A673 (cell line): ENCODE measurements around the gene TLE4. TPM values are rescaled to one million over a fixed set of nuclear protein-coding genes. Genes with fewer than 3 reads are reported as not detected.

Experiments
- BruUV-seq: library from RNA; stranded (reverse); fragments of 400-500 nt; replicated peaks from 2 replicates; lab custom pipeline; 2021; lab: Mats Ljungman, UMichigan
- CTCF ChIA-PET: fragments of 300-600 bp; sonication (Branson Sonifier 250); formaldehyde crosslinking; loops from one replicate; lab custom pipeline; 2022; ENCODE audit warnings: antibody characterized with exemption; lab: Charles Lee
- POLR2A ChIA-PET: fragments of 300-600 bp; sonication (Branson Sonifier 250); formaldehyde crosslinking; loops from one replicate; lab custom pipeline; 2022; ENCODE audit warnings: antibody characterized with exemption; ENCODE audit not compliant: low non-redundant PET; lab: Charles Lee
- DNase-seq: peaks from one replicate; pipeline ENCODE4 v3.0.0-alpha.2; 2015; ENCODE audit warnings: low spot score
- H3K27ac ChIP-seq: fragments of 200-600 bp; sonication (generic); 2 replicates; pipeline ENCODE4 v1.5.1; 2016; ENCODE audit warnings: mixed run types, low read depth, mild to moderate bottlenecking, mixed read lengths, antibody characterized with exemption, low read length; ENCODE audit not compliant: poor library complexity, severe bottlenecking
- H3K27me3 ChIP-seq: fragments of 200-600 bp; sonication (generic); replicated peaks from 2 replicates; pipeline ENCODE4 v1.6.1; 2017; ENCODE audit warnings: mixed run types, low read depth, mild to moderate bottlenecking, mixed read lengths, antibody characterized with exemption, low read length; ENCODE audit not compliant: insufficient read depth, poor library complexity
- H3K36me3 ChIP-seq: fragments of 200-600 bp; sonication (generic); 2 replicates; pipeline ENCODE4 v1.6.1; 2016; ENCODE audit warnings: mixed run types, mild to moderate bottlenecking, mixed read lengths, antibody characterized with exemption, low read length; ENCODE audit not compliant: insufficient read depth, poor library complexity, severe bottlenecking
- H3K4me1 ChIP-seq: fragments of 200-600 bp; sonication (generic); 2 replicates; pipeline ENCODE4 v1.6.1; 2017; ENCODE audit warnings: mixed run types, mild to moderate bottlenecking, mixed read lengths, antibody characterized with exemption, low read length; ENCODE audit not compliant: insufficient read depth, poor library complexity, severe bottlenecking
- H3K4me3 ChIP-seq: fragments of 200-600 bp; sonication (generic); 2 replicates; pipeline ENCODE4 v1.5.1; 2016; ENCODE audit warnings: low read depth, mixed run types, mild to moderate bottlenecking, mixed read lengths, low read length; ENCODE audit not compliant: poor library complexity, severe bottlenecking
- H3K9me3 ChIP-seq: fragments of 200-600 bp; sonication (generic); 2 replicates; pipeline ENCODE4 v1.6.1; 2016; ENCODE audit warnings: mixed run types, low read depth, mild to moderate bottlenecking, mixed read lengths, antibody characterized with exemption, low read length; ENCODE audit not compliant: poor library complexity, severe bottlenecking
- CTCF ChIP-seq: fragments of 300-800, 200-600 bp; sonication (generic); conservative IDR thresholded peaks from 2 replicates; pipeline ENCODE4 v1.5.1; 2017; ENCODE audit warnings: low read depth, mild to moderate bottlenecking, antibody characterized with exemption, low read length, moderate library complexity, mixed read lengths
- EZH2 ChIP-seq: fragments of 200-600 bp; sonication (generic); IDR thresholded peaks from 2 replicates; pipeline ENCODE4 v1.6.1; 2017; ENCODE audit warnings: borderline replicate concordance, low read depth, mild to moderate bottlenecking, mixed read lengths, antibody characterized with exemption, low read length; ENCODE audit not compliant: poor library complexity, severe bottlenecking
- intact Hi-C: fragments of 100-400 bp; cut with micrococcal nuclease; formaldehyde crosslinking; loops from one replicate; pipeline ENCODE4 v1.10.0; 2022; ENCODE audit not compliant: unreplicated experiment
- total RNA-seq: library from RNA; stranded (reverse); gene quantifications from 2 replicates; pipeline ENCODE4 v1.2.3, GENCODE V29; 2021

Gene TLE4
- total RNA-seq, 1 experiment from 2014 or later = 21.3 TPM

GRCh38 chr9:79764374-79764773, 192.6 kb downstream of the TLE4 start:
- BruUV-seq = no TSS peak
- ChIA-PET CTCF (no interaction called here), POLR2A (no interaction called here)
- H3K36me3 ChIP-seq = no peaks in the 10 kb centered on the region
- no peaks in the 10 kb centered on the region for H3K4me1 ChIP-seq
- H3K9me3 ChIP-seq = no peaks in the 10 kb centered on the region
- DNase-seq = peak; percentile 1
- intact Hi-C loops = no loop called here
- no peak for TF ChIP-seq CTCF
- TF ChIP-seq EZH2 = no peak
- H3K27me3 ChIP-seq = peaks cover 20% of the 10 kb centered on the region
- H3K27ac ChIP-seq = no peak overlapping the region
- H3K4me3 ChIP-seq = no peak overlapping the region

GRCh38 chr9:79765466-79765865, 193.7 kb downstream of the TLE4 start:
- H3K27ac ChIP-seq = no peak overlapping the region
- H3K36me3 ChIP-seq = no peaks in the 10 kb centered on the region
- ChIA-PET CTCF (no interaction called here), POLR2A (no interaction called here)
- H3K4me3 ChIP-seq = no peak overlapping the region
- no TSS peak for BruUV-seq
- peaks cover 20% of the 10 kb centered on the region for H3K27me3 ChIP-seq
- DNase-seq = no peak
- TF ChIP-seq EZH2 (no peak), CTCF (no peak)
- no peaks in the 10 kb centered on the region for H3K9me3 ChIP-seq
- intact Hi-C loops = no loop called here
- no peaks in the 10 kb centered on the region for H3K4me1 ChIP-seq

- peaks cover 20% of the 10 kb centered on the region for H3K27me3 ChIP-seq
- DNase-seq = no peak
- H3K4me1 ChIP-seq = no peaks in the 10 kb centered on the region
- intact Hi-C loops = no loop called here
- ChIA-PET CTCF (no interaction called here), POLR2A (no interaction called here)
- no peak overlapping the region for H3K27ac ChIP-seq
- no peak overlapping the region for H3K4me3 ChIP-seq
- no peaks in the 10 kb centered on the region for H3K9me3 ChIP-seq
- no peaks in the 10 kb centered on the region for H3K36me3 ChIP-seq
- BruUV-seq = no TSS peak
- TF ChIP-seq CTCF (no peak), EZH2 (no peak)
Observed at GRCh38 chr9:79766091-79766490, 194.3 kb downstream of the TLE4 start.
